ENCODE results near the gene LONRF2.
A peak's percentile ranks its signal among the peaks of the same experiment; 100 is the strongest.

Gene LONRF2

GRCh38 chr2:100242891-100243619 lies 79.2 kb downstream of the LONRF2 start:
- no peak for DNase-seq (ENCODE audit: low read depth)
- TF ChIP-seq, protein P1, sequence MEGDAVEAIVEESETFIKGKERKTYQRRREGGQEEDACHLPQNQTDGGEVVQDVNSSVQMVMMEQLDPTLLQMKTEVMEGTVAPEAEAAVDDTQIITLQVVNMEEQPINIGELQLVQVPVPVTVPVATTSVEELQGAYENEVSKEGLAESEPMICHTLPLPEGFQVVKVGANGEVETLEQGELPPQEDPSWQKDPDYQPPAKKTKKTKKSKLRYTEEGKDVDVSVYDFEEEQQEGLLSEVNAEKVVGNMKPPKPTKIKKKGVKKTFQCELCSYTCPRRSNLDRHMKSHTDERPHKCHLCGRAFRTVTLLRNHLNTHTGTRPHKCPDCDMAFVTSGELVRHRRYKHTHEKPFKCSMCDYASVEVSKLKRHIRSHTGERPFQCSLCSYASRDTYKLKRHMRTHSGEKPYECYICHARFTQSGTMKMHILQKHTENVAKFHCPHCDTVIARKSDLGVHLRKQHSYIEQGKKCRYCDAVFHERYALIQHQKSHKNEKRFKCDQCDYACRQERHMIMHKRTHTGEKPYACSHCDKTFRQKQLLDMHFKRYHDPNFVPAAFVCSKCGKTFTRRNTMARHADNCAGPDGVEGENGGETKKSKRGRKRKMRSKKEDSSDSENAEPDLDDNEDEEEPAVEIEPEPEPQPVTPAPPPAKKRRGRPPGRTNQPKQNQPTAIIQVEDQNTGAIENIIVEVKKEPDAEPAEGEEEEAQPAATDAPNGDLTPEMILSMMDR (conservative IDR thresholded peaks at IDR 0.05; ENCODE audit: low read depth, low read length), result peak; percentile 82
- no peak overlapping the region for H3K4me3 ChIP-seq (ENCODE audit: low read length)

- no peak overlapping the region for H3K4me3 ChIP-seq (ENCODE audit: low read length)
- TF ChIP-seq, protein P1 (conservative IDR thresholded peaks at IDR 0.05; ENCODE audit: low read depth, low read length), result no peak
- DNase-seq (ENCODE audit: low read depth), result no peak
Measured at GRCh38 chr2:100242476-100242875, 79.8 kb downstream of the LONRF2 start.

DNA sequence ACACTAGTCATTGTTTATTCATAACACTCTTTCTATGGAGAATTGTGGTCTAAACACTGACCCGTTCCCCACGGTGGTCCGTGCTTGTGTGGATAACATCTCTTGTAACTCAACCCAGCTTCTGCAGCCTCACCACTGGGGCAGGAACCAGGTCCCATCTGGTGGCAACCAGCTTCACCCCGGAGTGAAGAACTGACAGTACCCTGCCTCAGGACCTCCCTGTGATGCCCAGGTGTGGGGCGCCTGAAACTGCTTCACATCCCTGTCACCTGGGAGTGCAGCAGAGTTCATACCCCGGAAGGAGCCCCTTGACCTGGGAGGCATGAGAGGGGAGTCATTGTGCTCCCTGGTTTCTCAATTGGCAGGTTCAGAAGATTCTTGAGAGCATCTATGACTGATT lies 81.1 kb downstream of the LONRF2 start:
- no peak overlapping the region for H3K4me3 ChIP-seq (ENCODE audit: low read length)
- DNase-seq (ENCODE audit: low read depth), result no peak
- TF ChIP-seq, protein P1 (conservative IDR thresholded peaks at IDR 0.05; ENCODE audit: low read depth, low read length), result no peak

DNA sequence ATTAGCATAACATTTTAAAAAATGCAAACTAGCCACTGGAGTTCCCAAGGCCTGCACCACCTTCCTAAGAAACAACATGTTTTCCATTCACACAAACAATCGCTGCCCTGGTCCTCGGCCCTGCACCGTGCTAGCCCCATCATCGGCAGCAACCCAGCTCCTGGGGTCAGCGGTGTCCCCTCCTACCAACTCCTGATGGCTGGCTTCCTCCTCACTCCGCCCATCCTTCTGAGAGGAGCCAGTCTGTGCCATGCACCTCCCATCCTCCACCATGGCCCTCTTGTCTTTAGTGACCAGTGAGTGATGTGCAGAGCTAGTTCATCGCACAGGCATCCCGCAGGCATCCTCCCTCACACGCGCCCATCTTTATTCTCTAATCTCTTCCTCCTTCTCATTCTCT lies 81.9 kb downstream of the LONRF2 start:
- H3K4me3 ChIP-seq (ENCODE audit: low read length), result no peak overlapping the region
- TF ChIP-seq, protein P1 (conservative IDR thresholded peaks at IDR 0.05; ENCODE audit: low read depth, low read length), result no peak
- DNase-seq (ENCODE audit: low read depth), result no peak

- TF ChIP-seq, protein P1 (conservative IDR thresholded peaks at IDR 0.05; ENCODE audit: low read depth, low read length), result no peak
- DNase-seq (ENCODE audit: low read depth), result no peak
- H3K4me3 ChIP-seq (ENCODE audit: low read length), result no peak overlapping the region
Measured at GRCh38 chr2:100239486-100240210, 82.7 kb downstream of the LONRF2 start.

DNA sequence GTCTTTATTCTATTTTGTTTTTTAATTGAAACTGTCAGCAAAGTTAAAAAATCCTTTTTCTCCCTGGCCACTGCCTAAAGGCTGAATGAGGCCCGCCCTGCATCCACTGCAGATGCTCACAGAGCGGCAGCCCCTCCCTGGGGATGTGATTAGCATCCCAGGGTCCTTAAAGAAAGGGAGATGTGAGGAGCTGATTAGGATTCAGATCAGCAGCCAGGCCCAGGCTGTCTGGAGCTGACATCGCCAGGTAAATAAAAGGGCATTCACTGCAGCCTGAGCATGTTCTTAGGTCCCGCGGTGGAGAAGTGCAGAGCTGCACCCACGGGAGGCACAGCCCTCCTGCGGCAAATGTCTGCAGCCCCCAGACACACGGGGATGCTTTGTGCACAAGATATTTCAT lies 83.8 kb downstream of the LONRF2 start:
- no peak for DNase-seq (ENCODE audit: low read depth)
- TF ChIP-seq, protein P1 (conservative IDR thresholded peaks at IDR 0.05; ENCODE audit: low read depth, low read length), result no peak
- H3K4me3 ChIP-seq (ENCODE audit: low read length), result no peak overlapping the region

- TF ChIP-seq, protein P1 (conservative IDR thresholded peaks at IDR 0.05; ENCODE audit: low read depth, low read length), result no peak
- no peak overlapping the region for H3K4me3 ChIP-seq (ENCODE audit: low read length)
- DNase-seq (ENCODE audit: low read depth), result no peak
Measured at GRCh38 chr2:100237770-100238169, 84.5 kb downstream of the LONRF2 start.
